GM23248 (cell line): Measurements from ENCODE around the gene ZNF181. TPM values are rescaled to one million over a fixed set of nuclear protein-coding genes. Genes with fewer than 3 reads are reported as not detected.

ENCODE experiments used
- DNase-seq: peaks from one replicate; pipeline ENCODE4 v3.0.0-alpha.2; 2015
- H2AFZ ChIP-seq: fragments of 200-600 bp; sonication (generic); 2 replicates; pipeline ENCODE4 v1.6.1; 2016; ENCODE audit warnings: antibody characterized with exemption
- H3F3A ChIP-seq: fragments of 200-600 bp; sonication (generic); 2 replicates; pipeline ENCODE4 v1.6.1; 2016; ENCODE audit warnings: mild to moderate bottlenecking, antibody characterized with exemption, mixed run types; ENCODE audit not compliant: insufficient read depth
- H3K27ac ChIP-seq: fragments of 200-600 bp; sonication (generic); 2 replicates; pipeline ENCODE4 v1.5.1; 2016; ENCODE audit warnings: mild to moderate bottlenecking
- H3K27me3 ChIP-seq: fragments of 200-600 bp; sonication (generic); replicated peaks from 2 replicates; pipeline ENCODE4 v1.6.1; 2016; ENCODE audit warnings: mild to moderate bottlenecking; ENCODE audit not compliant: insufficient read depth
- H3K36me3 ChIP-seq: fragments of 200-600 bp; sonication (generic); 2 replicates; pipeline ENCODE4 v1.6.1; 2016; ENCODE audit warnings: low read depth, mild to moderate bottlenecking
- H3K4me1 ChIP-seq: fragments of 200-600 bp; sonication (generic); 2 replicates; pipeline ENCODE4 v1.6.1; 2016; ENCODE audit warnings: mild to moderate bottlenecking; ENCODE audit not compliant: insufficient read depth
- H3K4me2 ChIP-seq: fragments of 200-600 bp; sonication (generic); one replicate; pipeline ENCODE4 v1.6.1; 2016; ENCODE audit warnings: mild to moderate bottlenecking; ENCODE audit not compliant: unreplicated experiment
- H3K4me3 ChIP-seq: fragments of 200-600 bp; sonication (generic); 2 replicates; pipeline ENCODE4 v1.5.1; 2016; ENCODE audit warnings: mild to moderate bottlenecking
- H3K79me2 ChIP-seq: fragments of 200-600 bp; sonication (generic); 2 replicates; pipeline ENCODE4 v1.6.1; 2016; ENCODE audit warnings: mild to moderate bottlenecking; ENCODE audit not compliant: insufficient read depth
- H3K9ac ChIP-seq: fragments of 200-600 bp; sonication (generic); 2 replicates; pipeline ENCODE4 v1.6.1; 2016; ENCODE audit warnings: mild to moderate bottlenecking
- H3K9me2 ChIP-seq: fragments of 200-600 bp; sonication (generic); 2 replicates; pipeline ENCODE4 v1.6.1; 2016; ENCODE audit warnings: mixed run types, mild to moderate bottlenecking, moderate library complexity; ENCODE audit not compliant: insufficient read depth
- H3K9me3 ChIP-seq: fragments of 200-600 bp; sonication (generic); one replicate; pipeline ENCODE4 v1.6.1; 2017; ENCODE audit warnings: low read depth
- H4K20me1 ChIP-seq: fragments of 200-600 bp; sonication (generic); 2 replicates; pipeline ENCODE4 v1.6.0; 2016; ENCODE audit not compliant: insufficient read depth
- EZH2 ChIP-seq: fragments of 200-600 bp; sonication (generic); IDR thresholded peaks from 2 replicates; pipeline ENCODE4 v1.6.1; 2018; ENCODE audit warnings: antibody characterized with exemption, mild to moderate bottlenecking; ENCODE audit not compliant: insufficient read depth, poor library complexity, severe bottlenecking
- EZH2phosphoT487 ChIP-seq: fragments of 200-600 bp; sonication (generic); IDR thresholded peaks from 2 replicates; pipeline ENCODE4 v1.6.1; 2018; ENCODE audit warnings: antibody characterized with exemption, moderate library complexity, mild to moderate bottlenecking, low read depth; ENCODE audit not compliant: insufficient read depth
- WGBS, 2 experiments: methylation state at CpG; one replicate each; pipeline ENCODE4 v1.1.6; 2015 to 2017; ENCODE audit warnings: low lambda C conversion rate in 2 of 2, low coverage in 1 of 2; ENCODE audit errors: missing lambda C conversion rate in 2 of 2; 5-methylcytosine and 5-hydroxymethylcytosine counted together
- in situ Hi-C: fragments of 300-500 bp; cut with MboI; formaldehyde crosslinking; loops from 2 replicates; pipeline ENCODE4 v1.15.0; 2020
- polyA plus RNA-seq: library from polyadenylated mRNA; unstranded; fragments of >200 nt; fragmentation: Nextera tagmentation; extraction: Ambion mirVana; gene quantifications from 2 replicates; pipeline ENCODE4 v1.2.1, GENCODE V29; 2016
- total RNA-seq: library from RNA; depleted of rRNA; stranded (reverse); fragments of >200 nt; shearing (Covaris generic); gene quantifications from 2 replicates; pipeline ENCODE4 v1.2.3, GENCODE V29; 2014

The ZNF181 gene
- total and polyA plus RNA-seq, 2 experiments from 2014 or later: 9.4 to 11.0 TPM

DNA sequence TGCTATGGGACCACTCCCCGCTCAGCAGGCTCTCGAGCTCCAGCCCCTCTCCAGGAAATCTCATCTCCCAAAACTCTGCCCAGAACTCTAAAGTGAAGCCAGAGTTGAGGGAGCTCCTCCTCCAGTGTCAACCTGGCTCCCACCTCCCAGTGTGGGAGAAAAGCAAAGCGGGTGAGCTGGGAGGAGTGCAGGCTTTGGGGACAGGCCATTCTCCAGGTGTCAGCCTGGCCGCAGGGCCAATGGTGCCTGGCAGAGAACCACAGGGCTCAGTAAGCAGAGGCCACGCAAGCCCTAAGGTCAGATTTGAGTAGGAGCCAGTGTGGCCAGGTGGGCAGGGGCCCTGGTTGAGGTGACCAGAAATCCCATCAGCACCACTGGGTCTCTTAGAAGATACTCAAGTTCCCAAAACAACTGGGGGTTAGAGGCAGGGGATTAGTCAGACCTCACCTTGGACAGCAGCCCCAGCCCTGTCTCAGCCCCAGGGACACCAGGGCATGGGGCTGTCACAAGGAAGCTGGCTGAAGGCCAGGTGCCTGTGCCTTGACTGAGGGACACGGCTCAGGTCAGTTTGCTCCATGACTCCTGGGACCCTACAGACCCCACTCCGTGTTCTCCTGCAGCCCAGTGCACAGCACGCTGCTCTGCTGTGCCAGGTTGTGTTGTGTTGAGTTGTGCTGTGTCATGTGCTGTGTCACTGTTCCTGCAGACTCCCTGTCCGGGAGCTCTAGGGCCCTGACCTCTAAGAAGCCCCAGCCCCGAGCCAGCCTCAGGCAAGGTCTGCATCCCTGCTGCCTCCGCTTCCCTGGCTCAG is 2.8 kb upstream of the ZNF181 start:
- H3K27me3 ChIP-seq: no peaks in the 10 kb centered on the region
- WGBS, 2 experiments: 66 to 69% methylated on average over 11 of the region's 11 CpGs
- H3K4me3 ChIP-seq: no peak overlapping the region
- DNase-seq: no peak
- TF ChIP-seq EZH2phosphoT487: no peak
- TF ChIP-seq EZH2: no peak
- H3K9ac ChIP-seq: no peak overlapping the region
- no peak overlapping the region for H2AFZ ChIP-seq
- H4K20me1 ChIP-seq: no peaks in the 10 kb centered on the region
- H3K9me3 ChIP-seq: no peaks in the 10 kb centered on the region
- no peaks in the 10 kb centered on the region for H3F3A ChIP-seq
- H3K4me2 ChIP-seq: no peak overlapping the region
- H3K36me3 ChIP-seq: peaks cover 10% of the 10 kb centered on the region; the same call in 1 of the 2 replicates
- H3K4me1 ChIP-seq: peaks cover 8% of the 10 kb centered on the region
- peaks cover 16% of the 10 kb centered on the region for H3K79me2 ChIP-seq
- no peak overlapping the region for H3K27ac ChIP-seq
- no peaks in the 10 kb centered on the region for H3K9me2 ChIP-seq
- in situ Hi-C loops: no loop called here

DNA sequence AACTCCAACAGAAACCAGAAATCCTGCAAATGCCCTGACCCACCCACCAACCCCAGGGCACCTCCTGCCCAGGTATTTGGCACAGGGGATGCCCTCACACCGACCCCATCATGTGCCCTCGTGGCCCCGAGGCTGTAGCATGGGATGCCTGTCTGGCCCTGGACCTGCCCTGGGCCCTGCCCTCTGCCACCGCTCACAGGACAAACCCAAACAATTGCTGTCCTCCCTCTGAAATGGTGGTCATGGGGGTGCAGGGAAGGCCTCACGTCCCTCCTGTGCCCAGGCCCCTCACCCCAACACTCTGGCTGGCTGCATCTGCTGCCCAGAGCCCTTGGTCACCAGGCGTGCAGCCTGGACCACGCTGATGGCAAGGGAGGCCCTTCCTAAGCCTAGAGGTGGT is 2.1 kb upstream of the ZNF181 start:
- no peak for DNase-seq
- Histone ChIP-seq H3K4me1 (peaks cover 8% of the 10 kb centered on the region), H3K79me2 (peaks cover 16% of the 10 kb centered on the region), H3K9me2 (no peaks in the 10 kb centered on the region), H3K4me2 (no peak overlapping the region), H3K27ac (no peak overlapping the region), H3K4me3 (no peak overlapping the region), H3K9me3 (no peaks in the 10 kb centered on the region), H3K27me3 (no peaks in the 10 kb centered on the region), H4K20me1 (no peaks in the 10 kb centered on the region), H3F3A (no peaks in the 10 kb centered on the region), H3K36me3 (peaks cover 10% of the 10 kb centered on the region; the same call in 1 of the 2 replicates), H2AFZ (no peak overlapping the region), H3K9ac (no peak overlapping the region)
- TF ChIP-seq EZH2 (no peak), EZH2phosphoT487 (no peak)
- WGBS, 2 experiments: 69 to 70% methylated on average over 7 of the region's 7 CpGs
- in situ Hi-C loops: no loop called here

DNA sequence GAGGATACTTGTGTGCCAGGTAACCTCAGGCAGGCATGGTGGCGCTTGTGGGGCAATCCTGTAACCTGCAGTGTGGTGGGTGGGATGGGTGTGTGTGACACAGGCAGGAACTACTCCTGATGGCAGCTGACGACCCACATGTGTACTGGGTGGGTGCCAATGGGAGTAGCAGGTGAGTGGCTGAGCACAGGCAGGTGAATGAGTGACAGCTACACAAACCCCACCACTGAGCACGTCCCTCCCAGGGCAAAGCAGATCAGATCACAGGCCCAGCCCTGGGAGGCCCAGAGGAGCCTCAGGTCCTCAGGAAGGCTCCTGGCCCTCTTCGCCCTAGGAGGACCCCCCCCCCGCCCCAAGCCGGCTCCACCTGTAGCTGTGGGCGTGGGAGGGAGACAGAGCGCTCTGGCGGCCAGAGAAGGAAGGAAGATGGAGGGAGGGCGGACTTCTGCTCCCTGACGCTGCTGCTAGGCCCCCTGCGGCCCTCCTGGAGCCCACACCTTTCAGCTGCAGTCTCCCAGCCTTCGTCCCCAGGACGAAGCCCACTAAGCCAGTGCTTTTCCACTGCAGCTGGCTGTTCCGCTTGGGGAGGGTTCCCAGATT is 1.3 kb upstream of the ZNF181 start:
- Histone ChIP-seq H4K20me1 (no peaks in the 10 kb centered on the region), H3K9ac (peak overlapping the region; percentile 96), H2AFZ (no peak overlapping the region), H3K36me3 (peaks cover 10% of the 10 kb centered on the region; the same call in 1 of the 2 replicates), H3K4me2 (peak overlapping the region; percentile 88), H3F3A (no peaks in the 10 kb centered on the region), H3K27me3 (no peaks in the 10 kb centered on the region), H3K9me2 (no peaks in the 10 kb centered on the region), H3K79me2 (peaks cover 16% of the 10 kb centered on the region), H3K4me1 (peaks cover 8% of the 10 kb centered on the region), H3K27ac (peak overlapping the region; percentile 97), H3K9me3 (no peaks in the 10 kb centered on the region), H3K4me3 (peak overlapping the region; percentile 88)
- in situ Hi-C loops: no loop called here
- WGBS, 2 experiments: 52 to 64% methylated on average over 8 to 15 of the region's 15 CpGs
- no peak for DNase-seq
- no peak for TF ChIP-seq EZH2
- no peak for TF ChIP-seq EZH2phosphoT487

DNA sequence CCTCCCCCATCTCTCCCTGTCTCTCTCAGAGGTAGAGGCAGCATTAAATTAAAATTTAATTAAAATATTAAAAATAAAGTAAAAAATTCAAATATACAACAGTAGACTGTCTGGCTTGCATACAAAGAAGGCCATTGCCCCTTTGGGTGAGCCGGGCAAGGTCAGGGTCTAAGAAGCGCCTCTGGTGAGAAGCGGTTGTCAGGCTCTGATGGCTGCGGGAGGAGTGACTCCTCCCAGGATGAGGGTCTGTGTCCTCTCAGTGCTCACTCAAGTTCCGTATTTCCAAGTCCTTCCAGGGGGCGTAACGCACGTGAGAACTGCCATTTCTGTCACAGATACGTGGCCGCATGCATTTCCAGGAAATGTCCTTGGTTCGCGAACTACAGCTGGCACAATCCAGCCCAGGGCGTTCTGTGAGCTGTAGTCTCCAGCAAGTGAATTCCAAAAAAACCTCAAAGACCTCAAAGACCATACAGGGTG is 737 bp upstream of the ZNF181 start:
- DNase-seq: no peak
- Histone ChIP-seq H3K4me3 (peak overlapping the region; percentile 88), H3K79me2 (peaks cover 16% of the 10 kb centered on the region), H4K20me1 (no peaks in the 10 kb centered on the region), H3K4me2 (peak overlapping the region; percentile 88), H3K27me3 (no peaks in the 10 kb centered on the region), H3F3A (no peaks in the 10 kb centered on the region), H3K27ac (peak overlapping the region; percentile 97), H2AFZ (peak overlapping the region; percentile 91), H3K9ac (peak overlapping the region; percentile 96), H3K9me3 (no peaks in the 10 kb centered on the region), H3K4me1 (peaks cover 8% of the 10 kb centered on the region), H3K36me3 (peaks cover 10% of the 10 kb centered on the region; the same call in 1 of the 2 replicates), H3K9me2 (no peaks in the 10 kb centered on the region)
- 12% methylated on average over 12 to 13 of the region's 13 CpGs for WGBS, 2 experiments
- in situ Hi-C loops: no loop called here
- TF ChIP-seq EZH2: no peak
